GM20000 (cell line): ENCODE data around the gene GORASP1.

Source experiments
- DNase-seq: peaks from one replicate; pipeline ENCODE4 v3.0.0; 2012; ENCODE audit warnings: low spot score
- TF ChIP-seq, protein P1 (sequence below): IDR thresholded peaks from 2 replicates; pipeline ENCODE4 v1.5.1; 2012; ENCODE audit warnings: mild to moderate bottlenecking, control low read depth; ENCODE audit errors: extremely low read depth, missing control alignments

GORASP1 gene

DNA sequence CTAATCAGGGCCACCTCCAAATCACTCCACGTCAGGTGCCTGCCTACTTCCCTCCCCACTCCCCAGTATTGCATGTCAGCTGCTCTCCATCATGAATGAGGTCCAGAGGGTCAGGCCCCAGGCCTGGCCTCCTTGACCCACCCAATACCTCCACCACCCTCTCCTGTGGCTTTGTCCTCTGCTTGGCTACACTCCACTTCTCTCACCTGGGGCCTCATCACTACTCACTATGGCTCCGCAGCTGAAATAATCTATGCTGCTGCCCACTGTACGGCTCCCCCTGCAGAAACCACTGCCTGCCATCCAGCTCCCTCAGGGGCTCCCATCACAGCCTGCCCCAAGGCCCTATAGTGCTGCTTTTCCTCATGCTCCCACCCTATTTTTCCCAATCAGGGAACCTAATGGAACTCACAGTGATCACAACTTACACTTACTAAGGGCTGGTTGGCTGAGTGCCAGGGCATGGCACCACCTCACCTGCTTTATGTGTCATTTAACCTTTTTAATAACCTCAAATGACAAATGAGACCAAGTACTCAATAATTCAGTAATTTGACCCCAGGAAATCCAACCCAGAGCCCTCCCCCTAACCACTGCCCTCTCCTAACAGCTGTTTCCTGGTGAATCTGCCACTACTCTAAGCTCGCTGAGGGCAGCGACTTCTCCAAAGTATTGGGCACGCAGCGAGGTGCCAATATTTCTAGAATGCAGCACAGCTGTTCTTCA lies 2.3 kb downstream of the GORASP1 start:
- no peak for DNase-seq
- TF ChIP-seq, protein P1, sequence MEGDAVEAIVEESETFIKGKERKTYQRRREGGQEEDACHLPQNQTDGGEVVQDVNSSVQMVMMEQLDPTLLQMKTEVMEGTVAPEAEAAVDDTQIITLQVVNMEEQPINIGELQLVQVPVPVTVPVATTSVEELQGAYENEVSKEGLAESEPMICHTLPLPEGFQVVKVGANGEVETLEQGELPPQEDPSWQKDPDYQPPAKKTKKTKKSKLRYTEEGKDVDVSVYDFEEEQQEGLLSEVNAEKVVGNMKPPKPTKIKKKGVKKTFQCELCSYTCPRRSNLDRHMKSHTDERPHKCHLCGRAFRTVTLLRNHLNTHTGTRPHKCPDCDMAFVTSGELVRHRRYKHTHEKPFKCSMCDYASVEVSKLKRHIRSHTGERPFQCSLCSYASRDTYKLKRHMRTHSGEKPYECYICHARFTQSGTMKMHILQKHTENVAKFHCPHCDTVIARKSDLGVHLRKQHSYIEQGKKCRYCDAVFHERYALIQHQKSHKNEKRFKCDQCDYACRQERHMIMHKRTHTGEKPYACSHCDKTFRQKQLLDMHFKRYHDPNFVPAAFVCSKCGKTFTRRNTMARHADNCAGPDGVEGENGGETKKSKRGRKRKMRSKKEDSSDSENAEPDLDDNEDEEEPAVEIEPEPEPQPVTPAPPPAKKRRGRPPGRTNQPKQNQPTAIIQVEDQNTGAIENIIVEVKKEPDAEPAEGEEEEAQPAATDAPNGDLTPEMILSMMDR = no peak

DNA sequence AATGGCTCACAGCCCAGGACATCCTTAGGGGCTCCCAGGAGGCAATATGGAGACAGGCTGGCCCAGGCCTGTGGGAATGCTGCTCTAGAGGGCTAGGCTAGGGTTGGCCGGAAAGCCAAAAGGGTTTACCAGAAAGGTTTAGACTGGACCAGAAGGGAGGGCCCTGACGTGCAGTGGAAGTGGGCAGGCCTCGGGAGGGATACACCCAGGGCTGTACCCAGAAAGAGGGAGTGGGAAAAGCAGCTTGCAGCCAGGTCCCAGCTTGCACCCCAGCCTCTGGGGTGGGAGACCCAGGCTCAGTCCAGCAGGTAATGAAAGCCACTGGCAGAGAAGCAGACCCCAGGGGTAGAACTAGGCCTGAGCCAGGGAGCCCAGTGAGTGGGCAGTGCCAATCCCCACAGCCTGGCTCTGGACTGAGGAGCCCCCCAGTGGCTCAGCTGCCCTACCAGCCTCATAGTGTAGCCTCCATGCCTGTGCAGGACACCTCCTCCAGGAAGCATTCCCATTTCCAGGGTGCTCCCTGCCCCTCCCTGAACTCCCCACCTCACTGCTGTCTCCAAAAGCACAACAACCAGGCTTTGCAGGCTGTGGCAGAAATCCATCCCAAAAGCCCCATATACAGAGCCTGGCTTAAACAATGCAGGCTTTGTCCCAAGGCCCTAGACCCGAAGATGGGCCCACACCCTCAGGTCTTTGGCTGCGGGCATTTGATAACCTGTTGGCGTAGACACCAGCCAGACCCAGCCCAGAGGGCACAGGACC lies 3.5 kb downstream of the GORASP1 start:
- TF ChIP-seq, protein P1 = no peak
- DNase-seq = no peak

DNA sequence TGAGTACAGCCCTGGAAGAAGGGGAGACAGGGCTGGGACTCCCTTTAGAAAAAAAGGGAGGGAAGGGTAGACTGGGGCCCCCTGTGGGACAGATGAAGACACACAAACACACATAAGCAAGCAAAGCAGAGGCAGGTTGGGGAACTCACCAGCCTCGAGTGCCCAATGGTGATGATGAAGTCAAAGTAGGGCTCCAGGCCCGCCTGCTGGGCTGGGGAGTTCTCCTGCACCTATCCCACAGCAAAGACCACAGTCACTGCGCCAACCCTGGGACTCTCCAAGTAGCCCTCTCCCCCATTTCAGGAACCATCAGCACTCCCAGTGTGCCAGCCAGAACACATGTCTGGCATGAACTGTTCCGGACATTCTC lies 4.1 kb downstream of the GORASP1 start:
- TF ChIP-seq, protein P1 = no peak
- no peak for DNase-seq

DNA sequence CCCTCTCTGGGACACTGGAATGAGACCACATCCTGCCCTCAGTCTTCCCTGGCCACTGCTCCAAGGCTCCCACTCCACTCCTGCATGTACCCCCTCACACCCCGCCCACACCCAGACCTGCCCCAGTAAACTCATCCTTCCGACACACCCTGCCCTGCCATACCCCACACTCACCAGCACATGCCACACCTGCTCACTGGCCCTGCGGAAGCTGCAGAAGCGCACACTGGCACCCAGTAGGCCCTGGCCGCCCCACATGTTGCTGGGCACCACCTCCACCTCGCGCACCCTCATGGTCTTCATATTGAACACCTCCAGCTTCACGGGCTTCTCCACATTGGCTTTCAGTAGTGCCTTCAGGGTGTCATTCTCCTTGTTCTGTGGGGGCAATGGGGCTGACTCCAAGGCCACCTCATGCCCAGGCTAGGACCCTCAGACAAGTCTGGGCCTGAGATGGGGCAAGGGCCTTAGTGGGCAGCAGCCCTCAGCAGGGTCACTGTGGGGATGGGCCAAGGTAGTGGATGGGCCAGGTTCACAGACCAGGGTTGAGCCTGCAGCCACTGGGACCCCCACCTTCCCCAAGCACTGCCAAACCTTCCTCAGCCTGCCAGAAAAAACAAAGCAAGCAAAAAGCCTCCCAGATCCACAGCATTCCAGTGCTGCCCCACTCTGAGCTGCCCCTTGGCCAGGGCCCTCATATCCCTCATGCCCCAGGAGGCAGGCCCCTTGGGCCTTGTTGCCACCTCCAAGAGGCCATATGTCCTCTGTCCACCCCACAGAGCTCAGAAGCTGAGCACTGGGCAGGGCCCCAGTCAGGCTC lies 4.7 kb downstream of the GORASP1 start:
- TF ChIP-seq, protein P1 = no peak
- no peak for DNase-seq

DNA sequence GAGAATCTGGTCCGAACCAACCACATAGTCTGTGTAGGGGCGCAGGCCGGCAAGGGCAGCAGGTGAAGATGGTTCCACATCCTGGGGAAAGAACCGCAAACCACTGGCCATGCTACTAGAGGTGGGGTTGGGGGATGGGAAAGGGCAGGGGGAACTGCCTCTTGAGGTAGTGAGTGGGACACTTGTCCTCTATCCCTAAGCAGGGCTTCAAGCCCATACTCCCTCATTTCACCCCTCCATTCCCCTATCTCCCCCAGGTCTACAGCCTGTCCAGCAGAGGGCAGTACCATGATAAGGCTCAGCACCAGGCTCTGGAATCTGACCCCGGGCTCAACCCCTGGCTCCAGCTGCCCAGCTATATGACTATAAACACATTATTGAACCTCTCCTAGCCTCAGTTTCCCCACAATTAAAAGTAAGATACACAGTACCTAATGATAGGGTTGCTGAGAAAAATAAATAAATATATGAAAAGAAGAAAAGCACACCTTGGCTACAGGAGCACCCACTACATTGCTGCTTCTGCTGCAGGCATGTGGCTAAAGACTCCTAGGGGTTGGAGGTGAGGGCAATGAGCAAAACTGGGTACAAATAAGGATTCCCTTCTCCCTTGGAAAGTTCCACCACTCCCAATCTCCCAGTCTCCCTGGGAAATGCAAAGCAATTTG lies 6.3 kb downstream of the GORASP1 start:
- peak; percentile 82 for DNase-seq
- TF ChIP-seq, protein P1 = peak; percentile 78

DNA sequence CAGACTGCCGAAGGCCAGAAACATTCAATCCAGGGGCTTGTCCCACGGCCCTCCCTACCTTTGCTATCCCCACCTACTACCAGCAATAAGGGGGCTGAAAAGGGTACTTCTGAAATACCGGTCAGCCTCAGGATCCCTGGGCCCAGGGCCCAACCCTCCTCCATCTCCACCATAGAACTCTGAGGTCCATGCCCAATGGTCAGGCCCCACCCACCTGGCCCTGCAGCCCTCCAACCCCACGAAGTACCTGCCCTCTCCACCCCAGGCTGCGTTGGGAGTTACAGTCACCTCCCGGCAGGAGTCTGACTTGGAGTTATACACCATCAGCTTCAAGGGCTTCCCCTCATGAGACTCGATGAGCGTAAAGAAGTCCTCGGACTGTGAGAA lies 6.9 kb downstream of the GORASP1 start:
- TF ChIP-seq, protein P1 = no peak
- no peak for DNase-seq
